GM12878 (cell line): Measurements from ENCODE around the gene ANO2. TPM values are rescaled to one million over a fixed set of nuclear protein-coding genes. Genes with fewer than 3 reads are reported as not detected.

ENCODE experiments used
- ATAC-seq: fragments of 200-7000 bp; cut with Tn5 transposase; 3 replicates; pipeline ENCODE4 v1.9.1; 2020; ENCODE audit warnings: mild to moderate bottlenecking, moderate library complexity
- BruUV-seq: library from RNA; stranded (reverse); fragments of 400-500 nt; replicated peaks from 2 replicates; lab custom pipeline; 2021; lab: Mats Ljungman, UMichigan
- CTCF ChIA-PET: fragments of 300-600 bp; sonication (Branson Sonifier 250); formaldehyde crosslinking; extraction: SDS; loops from one replicate; lab custom pipeline; 2021; ENCODE audit warnings: inconsistent platforms; lab: Yijun Ruan, JAX
- POLR2A ChIA-PET: fragments of 350-600 bp; formaldehyde crosslinking; extraction: SDS; loops from one replicate; lab custom pipeline; 2021; ENCODE audit warnings: inconsistent platforms; lab: Charles Lee
- RAD21 ChIA-PET: fragments of 300-600 bp; sonication (Branson Sonifier 250); formaldehyde crosslinking; loops from one replicate; lab custom pipeline; 2023; ENCODE audit warnings: antibody characterized with exemption; ENCODE audit not compliant: unreplicated experiment; lab: Charles Lee
- SMC1A ChIA-PET: fragments of 300-600 bp; sonication (Branson Sonifier 250); formaldehyde crosslinking; loops from one replicate; lab custom pipeline; 2023; ENCODE audit not compliant: unreplicated experiment, uncharacterized antibody; lab: Charles Lee
- DNase-seq: peaks from one replicate; pipeline ENCODE4 v3.0.0-alpha.2; 2011; ENCODE audit warnings: low read depth, low spot score
- FAIRE-seq: peaks from 3 replicates; lab custom pipeline; 2011; peaks lifted over from hg19 to GRCh38; lab: Jason Lieb, UNC
- H2AFZ ChIP-seq: 2 replicates; pipeline ENCODE4 v1.6.0; 2011; ENCODE audit warnings: low read depth, low read length, control low read depth; ENCODE audit not compliant: control insufficient read depth
- H3K27ac ChIP-seq: 2 replicates; pipeline ENCODE4 v1.5.1; 2011; ENCODE audit warnings: control low read depth; ENCODE audit not compliant: control insufficient read depth, insufficient read depth
- H3K27me3 ChIP-seq, 2 experiments: replicated peaks in 1 of 2; 2 replicates each; pipeline versions ENCODE4 v1.6.0 to v1.6.1; 2011; ENCODE audit warnings: low read length in 1 of 2; ENCODE audit not compliant: control insufficient read depth in 2 of 2, insufficient read depth in 2 of 2
- H3K36me3 ChIP-seq, 2 experiments: 2 replicates each; pipeline ENCODE4 v1.5.1; 2011; ENCODE audit warnings: low read length in 1 of 2; ENCODE audit not compliant: control insufficient read depth in 2 of 2, insufficient read depth in 2 of 2
- H3K4me1 ChIP-seq: 2 replicates; pipeline ENCODE4 v1.6.1; 2011; ENCODE audit warnings: mild to moderate bottlenecking, low read length, moderate library complexity, mixed read lengths; ENCODE audit not compliant: control insufficient read depth, insufficient read depth
- H3K4me2 ChIP-seq: 2 replicates; pipeline ENCODE4 v1.6.0; 2011; ENCODE audit warnings: control low read depth; ENCODE audit not compliant: control insufficient read depth, insufficient read depth
- H3K4me3 ChIP-seq: fragments of 200-600 bp; sonication (generic); 2 replicates; pipeline ENCODE4 v1.5.1; 2016
- H3K79me2 ChIP-seq: 2 replicates; pipeline ENCODE4 v1.6.0; 2011; ENCODE audit warnings: low read length; ENCODE audit not compliant: control insufficient read depth, insufficient read depth
- H3K9ac ChIP-seq: 2 replicates; pipeline ENCODE4 v1.8.0; 2011; ENCODE audit warnings: low read length, control low read depth, mixed read lengths; ENCODE audit not compliant: control insufficient read depth, insufficient read depth
- H3K9me3 ChIP-seq: replicated peaks from 3 replicates; pipeline ENCODE4 v1.5.1; 2011; ENCODE audit warnings: mild to moderate bottlenecking, low read length; ENCODE audit not compliant: control insufficient read depth, insufficient read depth
- H4K20me1 ChIP-seq: 2 replicates; pipeline ENCODE4 v1.6.0; 2011; ENCODE audit not compliant: control insufficient read depth, insufficient read depth
- ATF2 ChIP-seq: IDR thresholded peaks from 2 replicates; pipeline ENCODE4 v1.6.1; 2012; ENCODE audit warnings: low read length, inconsistent platforms
- CEBPZ ChIP-seq: fragments of 150-350 bp; IDR thresholded peaks from 2 replicates; pipeline ENCODE4 v1.6.1; 2016; ENCODE audit warnings: low read depth, low read length
- EP300 ChIP-seq, 2 experiments: fragments of 150-350 bp in 1 of 2; IDR thresholded peaks; 2 replicates each; pipeline ENCODE4 v1.6.1; 2011 to 2012; ENCODE audit warnings: low read depth in 2 of 2, low read length in 2 of 2, borderline replicate concordance in 1 of 2, improper control_type of control experiment in 1 of 2, inconsistent platforms in 1 of 2; ENCODE audit not compliant: control insufficient read depth in 1 of 2
- MTA3 ChIP-seq: IDR thresholded peaks from 2 replicates; pipeline ENCODE4 v1.6.1; 2012; ENCODE audit warnings: low read length, inconsistent platforms, borderline replicate concordance
- MYB ChIP-seq: fragments of 150-350 bp; IDR thresholded peaks from 2 replicates; pipeline ENCODE4 v1.6.1; 2014; ENCODE audit warnings: mild to moderate bottlenecking, low read depth, low read length, borderline replicate concordance
- NRF1 ChIP-seq: conservative IDR thresholded peaks from 2 replicates; pipeline ENCODE4 v1.6.1; 2011; ENCODE audit warnings: mild to moderate bottlenecking, low read depth, low read length, improper control_type of control experiment
- POLR2AphosphoS2 ChIP-seq: IDR thresholded peaks from 2 replicates; pipeline ENCODE4 v1.6.1; 2011; ENCODE audit warnings: low read depth, mild to moderate bottlenecking, low read length, improper control_type of control experiment, moderate library complexity
- PRDM15 ChIP-seq: fragments of 450-650 bp; formaldehyde crosslinking; IDR thresholded peaks from 2 replicates; pipeline ENCODE4 v1.4.0; 2020; ENCODE audit warnings: mild to moderate bottlenecking, moderate library complexity
- RB1 ChIP-seq: fragments of 450-650 bp; formaldehyde crosslinking; IDR thresholded peaks from 2 replicates; pipeline ENCODE4 v1.6.1; 2017; ENCODE audit warnings: mild to moderate bottlenecking, borderline replicate concordance
- SMC3 ChIP-seq: IDR thresholded peaks from 2 replicates; pipeline ENCODE4 v1.6.1; 2011; ENCODE audit warnings: low read length, improper control_type of control experiment, borderline replicate concordance
- ZNF217 ChIP-seq: fragments of 450-650 bp; IDR thresholded peaks from 2 replicates; pipeline ENCODE4 v1.6.1; 2017; ENCODE audit warnings: antibody characterized with exemption, mild to moderate bottlenecking
- ZNF622 ChIP-seq: fragments of 450-650 bp; IDR thresholded peaks from 2 replicates; pipeline ENCODE4 v1.6.1; 2017; ENCODE audit warnings: mild to moderate bottlenecking, inconsistent platforms
- WGBS: methylation state at CpG from one replicate; pipeline ENCODE4 v1.1.6; 2016; ENCODE audit warnings: low lambda C conversion rate; ENCODE audit not compliant: insufficient replicate concordance, insufficient coverage; ENCODE audit errors: missing lambda C conversion rate; 5-methylcytosine and 5-hydroxymethylcytosine counted together
- in situ Hi-C: fragments of 300-500 bp; cut with MboI; formaldehyde crosslinking; loops from 9 replicates; pipeline ENCODE4 v1.14.3; 2018; ENCODE audit warnings: mixed read lengths
- intact Hi-C: fragments of 100-400 bp; cut with micrococcal nuclease; formaldehyde crosslinking; loops from one replicate; pipeline ENCODE4 v1.14.2; 2022; ENCODE audit not compliant: unreplicated experiment
- polyA plus RNA-seq, 11 experiments: library from polyadenylated mRNA; depleted of rRNA in 4 of 11; unstranded in 6 of 11; stranded (reverse) in 5 of 11; fragments of >200 nt; fragmentation: Nextera tagmentation in 4 of 11; fragmentation: Illumina TruSeq in 1 of 11; extraction: Ambion mirVana in 4 of 11; extraction: Trizol in 1 of 11; gene quantifications; 1 replicate in 1 of 11; 2 replicates in 10 of 11; pipeline versions ENCODE4 v1.2.1 to v1.2.3, GENCODE V29; 2011 to 2016; ENCODE audit warnings: inconsistent platforms in 2 of 11, missing spikeins in 2 of 11, low read depth in 1 of 11
- total RNA-seq, 4 experiments: library from RNA; depleted of rRNA in 3 of 4; stranded (reverse); fragments of >200 nt in 3 of 4; fragmentation: Illumina TruSeq in 1 of 4; extraction: Trizol in 1 of 4; gene quantifications; 2 replicates each; pipeline versions ENCODE4 v1.2.1 to v1.2.3, GENCODE V29; 2013 to 2021

Gene ANO2
- total and polyA plus RNA-seq, 10 of the 15 experiments (the other 5 are each of a cell fraction or from before 2014, with no cell fraction given), result not detected

- no peak overlapping the region for H2AFZ ChIP-seq
- H3K36me3 ChIP-seq, result no peaks in the 10 kb centered on the region
- intact Hi-C loops (no loop called here), in situ Hi-C loops (no loop called here)
- ATAC-seq, result no peak
- BruUV-seq, result no TSS peak
- H4K20me1 ChIP-seq, result no peaks in the 10 kb centered on the region
- ChIA-PET POLR2A (no interaction called here), RAD21 (no interaction called here), CTCF (interaction anchor here (3.4 kb wide), 1 partner anchor 12 kb away, joined by 26 read pairs; no protein-coding TSS in a partner anchor), SMC1A (interaction anchor here (0.6 kb wide), 1 partner anchor 187 kb away, joined by 3 read pairs; no protein-coding TSS in a partner anchor)
- TF ChIP-seq MTA3 (no peak), PRDM15 (CRISPR knock-in tag) (no peak), ZNF622 (no peak), NRF1 (no peak), MYB (no peak), ATF2 (no peak), POLR2AphosphoS2 (no peak), EP300 (IDR thresholded peaks at IDR 0.05; ENCODE audit: borderline replicate concordance in 1 of 2, control insufficient read depth in 1 of 2, low read depth in 2 of 2, low read length in 2 of 2) (no peak), ZNF217 (no peak), SMC3 (no peak), RB1 (no peak), CEBPZ (no peak)
- FAIRE-seq, result no peak
- H3K4me2 ChIP-seq, result no peak overlapping the region
- no peak overlapping the region for H3K9ac ChIP-seq
- DNase-seq, result no peak
- no peaks in the 10 kb centered on the region for H3K4me1 ChIP-seq
- 55% methylated on average over 6 of the region's 6 CpGs for WGBS
- no peaks in the 10 kb centered on the region for H3K9me3 ChIP-seq
- H3K4me3 ChIP-seq, result no peak overlapping the region
- H3K27me3 ChIP-seq, result peaks cover 0 to 2% of the 10 kb centered on the region in 2 experiments; a peak in 1 of 4 replicates
- H3K79me2 ChIP-seq, result no peaks in the 10 kb centered on the region
- H3K27ac ChIP-seq, result no peak overlapping the region
Observed at GRCh38 chr12:5746917-5747316, 198.1 kb downstream of the ANO2 start.
